NCI-H2227 (cell line): ENCODE measurements around the gene PSPH.

ENCODE experiments used
- DNase-seq: peaks from one replicate; lab custom pipeline; 2025; ENCODE audit not compliant: unreplicated experiment; lab: John Stamatoyannopoulos, UW

Gene PSPH

GRCh38 chr7:56007167-56007652 lies 44.0 kb downstream of the PSPH start:
- DNase-seq = peak; percentile 5

GRCh38 chr7:56003749-56004148 lies 47.5 kb downstream of the PSPH start:
- no peak for DNase-seq

- DNase-seq = no peak
Measured at GRCh38 chr7:55996856-55997500, 54.3 kb downstream of the PSPH start.

- no peak for DNase-seq
Measured at GRCh38 chr7:55992346-55992745, 58.9 kb downstream of the PSPH start.

- no peak for DNase-seq
Measured at GRCh38 chr7:55983537-55983936, 67.7 kb downstream of the PSPH start.

- DNase-seq = no peak
Measured at GRCh38 chr7:55980266-55980665, 71.0 kb downstream of the PSPH start.

GRCh38 chr7:55977831-55978230 lies 73.4 kb downstream of the PSPH start:
- no peak for DNase-seq

- DNase-seq = no peak
Measured at GRCh38 chr7:55975988-55976633, 75.1 kb downstream of the PSPH start.

- DNase-seq = no peak
Measured at GRCh38 chr7:55973747-55974250, 77.4 kb downstream of the PSPH start.

GRCh38 chr7:55970978-55971377 lies 80.3 kb downstream of the PSPH start:
- no peak for DNase-seq

- DNase-seq = no peak
Measured at GRCh38 chr7:55970561-55970960, 80.7 kb downstream of the PSPH start.

GRCh38 chr7:55969391-55969790 lies 81.9 kb downstream of the PSPH start:
- no peak for DNase-seq

- DNase-seq = no peak
Measured at GRCh38 chr7:55966851-55967250, 84.4 kb downstream of the PSPH start.

- DNase-seq = no peak
Measured at GRCh38 chr7:55965805-55966421, 85.3 kb downstream of the PSPH start.

GRCh38 chr7:55965100-55965470 lies 86.2 kb downstream of the PSPH start:
- DNase-seq = no peak

- DNase-seq = peak; percentile 78
Measured at GRCh38 chr7:55964261-55965099, 86.8 kb downstream of the PSPH start, which contains the start of gene NIPSNAP2. NIPSNAP2 (plus strand) TSS chr7:55964585; CDS start chr7:55964610, 25 bp downstream.

- DNase-seq = no peak
Measured at GRCh38 chr7:55963584-55964168, 87.6 kb downstream of the PSPH start.

GRCh38 chr7:55962014-55962413 lies 89.2 kb downstream of the PSPH start:
- DNase-seq = no peak
